GM19455 (cell line): ENCODE measurements around the gene HDAC7.
"Not testable (repeated sequence)": the region's sequence is repeated elsewhere in the genome, so short reads cannot be mapped to it uniquely, and the experiment has no call there.

Source experiments
- ATAC-seq: cut with Tn5 transposase; IDR thresholded peaks from one replicate; pipeline ENCODE4 v1.9.1; 2021; ENCODE audit not compliant: unreplicated experiment

The HDAC7 gene

DNA sequence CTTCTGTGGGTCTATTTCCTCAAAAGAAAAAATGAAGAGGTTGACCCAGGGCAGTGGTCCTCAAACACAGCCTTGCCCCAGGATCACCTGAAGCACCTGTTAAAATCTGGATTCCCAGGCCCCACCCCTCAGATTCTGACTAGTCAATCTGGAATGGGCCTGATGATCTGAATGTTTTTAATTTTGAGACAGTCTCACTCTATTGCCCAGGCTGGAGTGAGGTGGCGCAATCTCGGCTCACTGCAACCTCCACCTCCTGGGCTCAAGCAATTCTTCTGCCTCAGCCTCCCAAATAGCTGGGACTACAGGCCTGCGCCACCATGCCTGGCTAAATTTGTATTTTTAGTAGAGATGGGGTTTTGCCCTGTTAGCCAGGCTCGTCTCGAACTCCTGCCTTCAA, 4.3 kb downstream of the HDAC7 start:
- not testable (repeated sequence) for ATAC-seq

DNA sequence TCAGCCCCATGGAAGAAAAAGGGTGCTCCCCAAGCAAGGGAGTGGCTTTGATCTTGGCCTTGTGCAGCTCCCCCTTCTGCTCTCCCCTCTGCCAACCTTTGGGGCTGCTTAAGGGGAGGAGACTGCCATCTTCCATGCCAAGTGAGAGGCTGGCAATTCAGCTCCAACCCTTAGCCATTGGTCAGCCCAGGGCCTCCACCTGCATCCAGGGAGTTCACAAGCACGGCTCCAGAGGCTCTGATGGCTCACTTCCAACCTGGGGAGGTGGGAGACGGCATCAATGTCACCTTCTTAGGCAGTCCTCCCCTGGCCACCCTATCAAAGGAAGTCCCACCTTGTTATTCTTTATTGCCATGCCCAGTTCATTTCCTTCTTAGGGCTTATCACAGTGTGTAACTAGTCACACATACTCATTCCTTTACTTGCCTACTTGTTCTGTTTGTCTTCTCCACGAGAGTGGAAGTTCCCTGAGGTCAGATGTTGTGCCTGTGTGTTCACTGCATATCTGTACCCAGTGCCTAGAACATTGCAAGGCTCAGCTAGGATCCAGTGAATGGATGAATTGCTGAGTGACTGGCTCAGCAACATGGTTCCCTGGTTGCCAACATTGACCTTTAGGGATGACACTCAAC, 5.0 kb downstream of the HDAC7 start:
- no peak for ATAC-seq

DNA sequence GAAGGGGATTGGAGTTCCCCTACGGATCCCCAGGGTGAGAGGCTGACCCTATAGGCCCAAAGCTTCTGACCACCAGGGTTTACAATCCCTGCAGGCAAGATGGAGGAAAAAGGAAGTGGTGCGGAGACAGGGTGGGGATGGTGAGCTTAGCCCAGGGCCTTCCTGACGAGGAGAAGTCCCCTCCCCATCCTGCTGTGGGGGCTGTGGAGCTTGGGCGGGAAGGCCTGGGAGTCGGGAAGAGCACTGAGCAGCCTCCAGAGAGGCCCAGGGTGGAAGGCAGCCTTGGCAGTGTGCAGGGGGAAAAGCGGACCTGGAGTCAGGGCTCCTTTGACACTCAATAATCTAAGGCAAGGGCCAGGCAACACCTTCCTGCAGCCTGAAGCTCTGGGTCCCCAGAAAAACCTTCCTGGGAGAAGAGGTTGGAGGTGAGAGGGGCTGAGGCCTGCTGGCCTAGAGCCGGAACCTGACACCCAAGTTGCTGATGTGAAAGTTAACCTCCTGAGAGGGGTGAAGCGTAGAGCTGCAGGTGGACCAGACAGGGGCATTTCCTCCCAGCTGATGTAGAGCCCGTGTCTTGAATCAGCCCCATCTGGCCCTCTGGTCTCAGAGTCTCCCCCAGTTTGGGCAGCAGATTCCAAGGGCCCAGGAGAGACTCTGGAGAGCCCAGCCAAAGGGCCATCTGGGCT, 6.0 kb downstream of the HDAC7 start:
- peak; percentile 40 for ATAC-seq

DNA sequence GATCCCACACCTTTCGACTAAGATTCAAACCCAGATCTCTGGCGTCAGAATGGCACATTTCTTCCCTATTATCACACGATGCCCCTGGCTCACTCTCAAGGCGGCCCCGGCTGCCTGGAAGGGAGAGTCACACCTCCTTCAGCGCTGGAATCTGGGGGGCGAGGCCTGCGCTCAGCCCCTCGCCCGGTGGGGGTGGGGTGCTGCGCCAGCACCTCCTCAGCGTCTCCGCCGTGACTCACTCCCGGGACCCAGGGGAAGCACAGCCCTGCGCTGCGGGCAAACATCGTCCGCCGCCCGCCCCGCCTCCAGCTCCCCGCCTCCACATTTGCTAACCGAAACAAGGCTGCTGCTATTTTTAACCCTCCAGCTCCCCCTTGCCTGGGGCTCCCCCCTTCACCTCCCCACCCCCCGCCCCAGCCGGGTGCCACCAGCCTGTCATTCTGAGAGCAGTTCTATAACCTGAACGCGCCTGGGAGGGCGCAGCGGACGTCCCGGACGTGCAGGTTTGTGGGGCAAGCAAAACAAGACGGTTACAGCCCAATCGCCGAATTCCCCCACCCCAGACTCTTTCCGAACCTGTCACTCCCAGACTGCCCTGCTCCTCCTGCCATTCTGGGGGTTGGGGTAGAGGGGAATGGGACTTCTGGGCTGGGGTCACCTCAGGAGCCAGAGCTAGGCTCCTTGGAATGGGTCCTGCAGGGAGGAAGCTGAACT, 6.7 kb downstream of the HDAC7 start:
- ATAC-seq: peak; percentile 60

DNA sequence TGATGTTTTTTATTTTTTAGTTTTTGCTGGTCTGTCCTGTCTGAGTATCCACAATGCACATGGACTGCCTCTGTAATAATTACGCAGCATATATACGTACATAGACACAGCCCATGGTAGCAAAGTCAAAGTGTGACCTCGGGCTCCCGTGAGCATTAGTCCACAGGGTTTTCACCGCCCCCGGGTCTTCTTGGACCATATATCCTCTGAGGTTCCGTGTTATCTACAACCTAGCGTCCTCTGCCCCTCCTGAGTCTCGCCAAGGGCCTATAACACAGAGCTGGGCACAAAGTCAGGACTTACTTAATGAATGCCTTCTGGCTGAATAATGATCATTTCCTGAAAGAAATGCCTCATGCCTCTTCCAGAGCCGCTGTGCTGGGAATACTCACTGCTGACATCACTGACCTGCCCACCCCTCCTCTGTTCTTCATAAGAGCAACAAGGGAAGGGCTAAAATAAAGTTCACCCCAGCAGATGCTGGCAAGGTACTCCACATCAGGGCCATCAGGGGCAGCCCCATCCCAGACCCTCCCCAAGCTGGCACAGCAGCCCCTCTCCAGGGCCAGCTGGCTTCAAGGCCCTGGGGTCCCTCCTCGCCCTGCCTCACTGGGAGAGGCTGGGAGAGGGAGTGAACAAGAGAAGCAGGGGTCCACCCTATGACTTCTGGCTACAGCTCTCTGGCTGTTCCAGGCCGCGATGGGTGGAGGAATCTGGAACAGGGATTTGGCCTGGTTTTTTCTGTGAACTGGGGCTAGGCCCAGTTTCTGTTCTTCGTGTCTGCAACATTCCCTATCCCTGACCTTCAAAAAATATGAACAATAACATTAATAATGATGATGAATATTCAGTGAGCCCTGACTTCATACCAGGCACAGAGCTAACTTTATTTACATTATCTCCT, 7.9 kb downstream of the HDAC7 start:
- ATAC-seq: no peak

DNA sequence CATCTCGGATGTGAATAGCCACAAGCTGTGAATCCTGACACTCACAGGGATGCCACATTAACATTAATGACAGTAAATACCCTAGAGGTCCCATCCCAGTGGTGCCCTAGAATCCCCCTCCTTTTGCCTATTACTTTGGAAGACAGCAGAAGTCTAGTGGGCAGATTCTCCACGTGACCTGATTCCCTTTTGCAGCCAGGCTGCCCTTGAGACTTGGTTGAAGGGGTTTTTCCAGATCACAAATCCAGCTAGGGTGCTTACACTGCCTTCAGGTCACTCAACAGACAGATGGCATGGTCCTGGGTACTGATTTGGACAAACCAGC, 8.7 kb downstream of the HDAC7 start:
- no peak for ATAC-seq

DNA sequence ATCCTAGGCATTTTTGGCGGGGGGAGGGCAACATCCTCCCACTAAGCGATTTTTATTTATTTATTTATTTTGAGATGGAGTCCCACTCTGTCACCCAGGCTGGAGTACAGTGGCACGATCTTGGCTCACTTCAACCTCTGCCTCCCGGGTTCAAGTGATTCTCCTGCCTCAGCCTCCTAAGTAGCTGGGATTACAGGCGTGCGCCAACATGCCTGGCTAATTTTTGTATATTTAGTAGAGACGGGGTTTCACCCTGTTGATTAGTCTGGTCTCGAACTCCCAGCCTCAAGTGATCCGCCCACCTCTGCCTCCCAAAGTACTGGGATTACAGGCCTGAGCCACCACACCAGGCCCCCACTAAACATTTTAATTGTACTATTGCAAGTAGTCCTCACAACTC, 10.2 kb downstream of the HDAC7 start:
- ATAC-seq: not testable (repeated sequence)

DNA sequence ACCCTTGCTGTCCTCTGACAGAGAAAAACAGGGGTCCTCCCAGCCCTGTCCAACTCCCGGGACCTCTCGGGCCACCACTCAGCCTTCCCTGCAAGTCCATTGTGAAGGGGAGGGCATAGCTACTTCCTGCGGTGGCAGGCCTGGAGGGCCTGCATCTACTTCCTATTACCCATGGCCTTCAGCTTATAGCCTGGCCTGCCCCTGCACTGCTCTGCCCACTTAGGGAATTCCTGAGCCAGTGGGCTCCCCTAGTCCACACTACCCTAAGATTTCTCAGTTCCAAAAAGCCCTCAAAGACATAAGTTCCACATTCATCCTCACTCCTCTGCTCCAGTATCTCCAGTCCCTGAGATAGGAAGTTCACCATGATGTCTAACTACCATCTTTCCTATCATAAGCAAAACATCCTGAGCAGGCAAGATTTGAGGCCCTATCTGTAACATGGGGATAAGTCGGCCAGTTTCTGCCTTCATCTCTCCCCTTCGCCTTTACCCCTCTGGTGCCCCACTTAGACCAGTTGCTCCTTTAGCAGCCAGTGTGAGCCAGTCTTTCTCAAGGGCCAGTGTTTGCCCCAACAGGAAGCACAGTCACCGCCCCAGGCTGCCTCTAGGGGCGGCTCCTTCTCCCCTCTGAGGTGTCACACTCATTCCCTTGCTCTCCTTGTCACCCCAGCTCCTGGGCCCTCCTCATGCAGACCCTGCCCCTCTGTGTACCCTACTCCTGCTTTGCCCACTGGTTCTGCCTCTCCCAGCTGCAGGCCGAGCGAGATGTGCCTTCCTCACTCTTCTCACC, 10.9 kb downstream of the HDAC7 start:
- ATAC-seq: no peak

DNA sequence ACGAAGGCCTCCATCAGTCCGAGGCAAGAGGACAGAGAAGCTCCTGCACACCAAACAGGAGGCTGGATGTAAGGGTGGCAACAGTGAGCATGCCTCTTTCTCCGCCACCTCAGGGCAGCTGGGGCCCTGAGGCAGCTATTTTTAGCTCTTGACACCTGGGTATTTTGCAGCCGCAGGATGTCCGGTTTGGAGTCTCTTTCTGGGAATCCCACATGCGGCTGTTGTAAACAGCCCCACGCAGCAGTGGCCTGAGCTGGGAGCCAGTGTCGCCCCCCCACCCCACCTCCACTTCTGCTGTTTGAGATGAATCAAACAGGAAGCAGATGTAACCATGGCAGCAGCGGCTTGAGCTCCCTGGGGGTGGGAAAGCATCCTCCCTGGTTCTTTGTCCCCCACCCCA, 11.7 kb downstream of the HDAC7 start:
- ATAC-seq: no peak

DNA sequence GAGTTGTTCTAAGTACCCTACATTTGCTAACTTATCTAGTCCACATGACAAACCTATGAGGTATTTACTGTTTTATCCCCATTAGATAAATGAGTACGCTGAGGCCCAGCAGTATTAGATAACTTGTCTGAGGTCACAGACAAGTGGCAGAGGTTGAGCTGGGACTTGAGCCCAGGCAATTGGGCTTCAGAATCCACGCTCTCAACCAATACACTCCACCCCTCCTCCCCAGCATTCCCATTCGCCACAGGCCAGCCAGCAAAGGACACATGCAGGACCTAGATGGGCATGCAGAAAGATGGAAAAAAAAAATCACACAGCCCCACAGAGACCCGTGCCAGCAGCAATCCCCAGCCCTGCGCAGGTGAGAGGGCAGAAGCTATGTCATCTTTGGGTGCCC, 12.4 kb downstream of the HDAC7 start:
- no peak for ATAC-seq

DNA sequence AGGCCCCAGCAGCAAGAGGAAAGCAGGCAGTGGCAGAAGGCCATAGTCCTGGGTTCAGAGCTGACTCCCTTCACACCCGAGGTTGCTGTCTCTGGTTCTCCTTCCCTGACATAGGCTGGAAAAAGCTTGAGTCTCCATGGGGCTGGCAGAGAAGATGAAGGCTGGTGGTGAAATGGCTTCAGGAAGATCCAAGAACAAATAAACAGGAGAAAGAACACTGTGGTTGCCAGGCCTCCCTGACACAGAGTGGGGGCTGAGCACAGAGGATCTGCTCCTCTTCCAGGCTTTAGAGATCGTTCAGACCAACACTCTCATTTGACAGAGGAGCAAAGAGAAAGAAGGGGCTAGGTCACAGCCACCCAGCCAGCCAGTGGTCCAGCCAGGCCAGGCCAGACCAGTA, 14.3 kb downstream of the HDAC7 start:
- ATAC-seq: no peak

DNA sequence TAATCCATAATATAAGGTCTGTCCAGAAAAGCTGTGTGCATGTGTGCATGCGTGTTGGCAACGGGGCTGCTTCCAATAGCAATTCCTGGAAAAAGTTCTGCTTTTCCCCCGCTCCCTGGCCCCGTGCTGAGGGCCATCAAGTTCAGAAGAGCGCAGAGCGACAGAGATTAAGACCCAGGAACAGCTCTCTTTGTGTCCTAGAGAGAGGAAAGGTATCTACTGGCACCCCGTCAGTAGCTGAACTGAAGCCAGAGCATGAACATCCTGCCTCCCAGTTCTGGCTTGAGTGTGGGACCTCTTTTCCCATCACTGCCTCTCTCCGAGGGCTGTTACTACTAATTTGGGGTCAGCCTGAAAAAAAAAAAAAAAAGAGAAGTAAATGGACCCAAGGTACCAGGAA, 15.5 kb downstream of the HDAC7 start:
- no peak for ATAC-seq

DNA sequence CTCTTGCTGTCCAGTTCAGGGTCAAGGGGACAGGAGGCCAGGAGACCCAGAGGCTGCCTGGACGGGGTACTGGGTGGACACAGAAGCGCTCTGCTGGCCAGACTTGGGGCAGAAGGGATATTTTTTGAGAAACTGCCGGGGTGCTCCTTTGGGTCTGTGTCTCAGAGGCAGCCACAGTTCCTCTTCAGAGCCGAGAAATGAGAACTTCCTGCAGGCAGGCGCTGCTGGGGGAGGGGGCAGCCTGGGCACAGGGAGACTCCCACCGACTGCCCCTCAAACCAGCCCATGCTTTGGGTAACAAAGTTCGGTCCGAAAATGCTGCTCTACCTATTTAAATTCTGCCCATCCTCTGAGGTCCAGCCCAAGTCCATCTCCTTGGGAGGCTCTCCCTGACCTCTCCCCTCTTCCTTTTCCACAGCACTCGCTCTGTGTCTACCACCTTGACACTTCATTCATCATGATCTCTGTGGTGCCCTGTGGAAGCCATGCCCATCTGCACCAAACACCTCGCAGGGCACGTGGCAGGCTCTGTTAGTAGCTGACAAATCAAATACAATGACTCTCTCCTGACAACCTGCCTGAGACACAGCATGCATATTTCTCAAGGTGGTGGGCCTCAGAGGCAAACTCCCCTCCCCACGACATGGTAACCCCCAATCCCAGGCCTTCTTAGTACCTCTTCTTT, 16.4 kb downstream of the HDAC7 start:
- ATAC-seq: no peak

DNA sequence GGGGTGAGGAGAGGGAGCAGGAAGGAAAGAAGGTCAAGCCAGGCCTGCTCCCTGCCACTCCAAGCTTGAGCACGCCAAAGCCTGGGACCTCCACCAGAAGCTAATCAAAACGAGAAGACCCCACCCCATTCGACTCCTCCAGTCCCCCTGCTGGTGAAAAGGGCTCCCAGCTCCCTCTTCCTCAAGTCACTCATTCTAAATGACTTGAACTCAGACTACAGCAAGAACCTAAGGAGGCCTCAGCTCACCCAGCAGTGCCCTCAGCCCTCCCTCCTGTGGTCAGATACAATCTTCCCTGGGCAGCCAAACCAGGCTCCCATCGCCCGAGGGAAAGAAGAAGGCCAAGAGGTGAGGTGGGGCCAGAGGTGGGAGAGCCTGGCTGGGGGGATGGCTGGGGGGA, 17.4 kb downstream of the HDAC7 start:
- no peak for ATAC-seq

DNA sequence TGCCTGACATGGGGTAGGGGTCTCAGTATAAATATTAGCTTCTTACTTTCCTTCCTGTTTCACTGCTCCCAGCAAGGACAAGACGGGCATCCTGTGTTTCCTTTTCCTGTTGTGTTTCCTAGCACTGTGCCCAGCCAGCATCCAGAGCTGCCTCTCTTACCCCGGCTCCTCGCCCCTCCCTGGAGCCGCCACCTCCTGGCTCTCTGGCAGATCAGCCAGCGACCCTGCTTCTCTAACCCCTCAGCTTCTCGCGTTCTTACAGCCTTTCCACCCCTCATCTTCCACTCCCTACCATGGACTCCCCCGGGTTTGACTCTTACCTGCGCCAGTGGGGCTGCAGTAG, 17.8 kb downstream of the HDAC7 start:
- ATAC-seq: no peak

DNA sequence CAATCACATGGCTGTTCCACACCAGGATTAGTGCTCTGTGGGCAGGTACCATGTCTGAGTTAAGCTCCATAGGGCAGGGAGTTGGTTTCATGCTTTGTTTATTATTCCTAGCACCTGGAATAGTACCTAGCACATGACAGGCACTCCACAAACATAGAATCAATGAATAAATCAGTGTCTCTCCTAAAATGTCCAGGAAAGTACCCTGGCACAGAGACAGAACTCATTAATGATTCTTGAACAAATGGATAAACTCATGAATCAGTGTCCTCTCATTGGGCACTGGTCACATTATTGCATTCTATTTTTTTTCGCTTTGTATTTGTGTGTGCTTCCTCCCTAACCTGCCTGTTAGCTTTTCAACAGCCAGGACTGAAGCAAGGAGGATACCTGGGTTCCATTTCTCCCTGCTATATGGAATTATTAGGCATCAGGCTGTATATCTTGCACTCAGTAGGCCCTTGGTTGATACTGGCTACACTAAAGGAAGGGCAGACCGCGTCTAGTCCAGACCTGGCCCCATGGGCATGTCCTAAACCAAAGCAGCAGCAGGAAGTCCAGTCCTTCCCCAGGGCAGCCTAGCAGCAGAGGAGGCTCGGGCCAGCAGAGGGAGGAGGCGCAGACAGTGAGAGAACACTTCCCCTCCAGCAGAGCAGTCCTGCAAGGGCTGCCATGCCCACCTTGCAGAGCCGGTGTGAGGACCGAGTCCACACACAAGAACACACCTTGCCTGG, 18.4 kb downstream of the HDAC7 start:
- ATAC-seq: no peak

DNA sequence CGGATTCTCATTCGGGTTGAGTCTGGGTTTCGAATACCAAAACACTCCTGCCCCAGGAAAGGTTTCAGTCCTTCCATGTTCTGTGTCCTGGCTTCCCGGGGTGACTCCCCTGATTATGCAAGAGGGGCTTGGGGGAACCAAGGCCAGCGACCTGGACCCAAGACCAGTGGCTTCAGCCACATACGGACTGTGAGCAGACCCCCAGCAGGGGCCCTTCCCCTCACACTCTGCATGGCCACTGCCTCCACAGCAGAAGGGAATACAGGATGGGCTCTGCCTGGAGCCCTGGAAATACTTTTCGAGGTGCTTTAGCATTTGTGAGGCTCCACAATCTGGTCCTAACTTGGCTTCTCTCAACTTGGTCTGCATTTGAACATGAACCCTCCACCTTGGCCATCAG, 19.1 kb downstream of the HDAC7 start:
- ATAC-seq: no peak

DNA sequence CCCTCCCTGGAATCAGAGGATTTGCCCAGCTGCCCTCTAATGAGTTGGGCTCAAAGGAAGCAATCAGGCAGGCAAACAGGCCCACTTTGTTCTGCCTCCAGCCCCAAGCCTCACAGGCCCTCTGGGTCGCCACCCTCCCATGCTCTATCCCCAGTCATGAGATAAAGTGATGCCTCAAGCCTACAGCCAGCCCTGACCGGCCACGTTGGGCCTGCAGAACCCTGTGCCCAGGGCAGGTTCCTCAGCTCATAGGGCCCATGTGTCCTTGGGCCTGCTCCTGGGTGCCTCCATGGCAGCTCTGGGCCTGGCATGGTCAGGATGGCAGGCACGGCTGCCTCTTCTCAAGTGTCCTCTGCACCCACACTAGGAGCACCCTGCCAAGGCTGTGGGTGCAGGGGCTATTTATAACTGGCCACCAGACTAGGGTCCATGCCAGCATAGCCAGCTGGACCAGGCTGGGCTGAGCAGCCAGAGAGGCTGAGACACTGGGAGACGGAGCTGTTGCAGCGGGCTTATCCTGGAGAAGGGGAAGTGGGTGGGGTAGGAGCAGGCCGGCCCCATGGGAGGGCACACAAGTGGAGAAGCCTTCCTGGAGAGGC, 20.2 kb downstream of the HDAC7 start:
- ATAC-seq: no peak

DNA sequence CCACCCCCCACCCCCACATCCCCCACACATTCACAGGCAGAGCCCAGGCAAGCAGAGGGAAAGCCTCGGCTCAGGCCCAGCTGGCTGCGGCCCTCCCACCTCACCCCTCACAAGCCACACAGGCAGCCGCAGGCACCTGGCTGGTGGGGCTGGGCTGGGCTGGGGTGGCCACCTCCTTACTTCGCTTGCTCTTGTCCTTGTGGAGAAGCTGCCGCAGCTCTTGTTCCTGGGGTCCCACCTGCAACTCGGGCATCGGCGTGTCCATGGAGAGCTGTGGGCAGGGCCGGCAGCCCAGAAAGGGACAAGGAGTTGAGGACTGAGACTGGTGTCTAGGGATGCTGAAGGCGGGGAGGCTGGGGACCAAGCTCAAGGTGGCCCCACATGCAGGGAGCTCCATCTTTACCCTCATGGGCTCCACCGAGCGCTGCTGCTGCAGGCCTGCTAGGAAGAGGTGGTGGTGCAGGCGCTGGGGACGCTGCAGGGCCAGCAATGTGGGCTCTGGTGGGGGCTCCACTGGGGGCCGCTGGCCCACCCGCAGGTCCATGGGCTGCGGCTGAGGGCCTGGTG, 21.2 kb downstream of the HDAC7 start:
- ATAC-seq: no peak
